HG03520 (cell line): ENCODE data around the gene NEK11.

Experiments
- ATAC-seq: cut with Tn5 transposase; IDR thresholded peaks from one replicate; pipeline ENCODE4 v1.9.1; 2021; ENCODE audit warnings: mild to moderate bottlenecking, moderate library complexity; ENCODE audit not compliant: unreplicated experiment

NEK11 gene

GRCh38 chr3:131221731-131222130, 195.1 kb downstream of the NEK11 start:
- no peak for ATAC-seq

- ATAC-seq: no peak
These were observed 195.9 kb downstream of the NEK11 start for GRCh38 chr3:131222599-131222998.

- ATAC-seq: no peak
These were observed 197.0 kb downstream of the NEK11 start for GRCh38 chr3:131223373-131224289.

- ATAC-seq: no peak
These were observed 198.3 kb downstream of the NEK11 start for GRCh38 chr3:131224886-131225550.

- ATAC-seq: no peak
These were observed 201.8 kb downstream of the NEK11 start for GRCh38 chr3:131228522-131228921.

- ATAC-seq: no peak
These were observed 205.2 kb downstream of the NEK11 start for GRCh38 chr3:131231710-131232389.

GRCh38 chr3:131232711-131233267, 206.1 kb downstream of the NEK11 start:
- ATAC-seq: no peak

GRCh38 chr3:131233900-131234668, 207.4 kb downstream of the NEK11 start:
- no peak for ATAC-seq

- ATAC-seq: no peak
These were observed 209.7 kb downstream of the NEK11 start for GRCh38 chr3:131236421-131236820.

- ATAC-seq: no peak
These were observed 211.8 kb downstream of the NEK11 start for GRCh38 chr3:131238496-131238895.

GRCh38 chr3:131239267-131239666, 212.6 kb downstream of the NEK11 start:
- no peak for ATAC-seq

- no peak for ATAC-seq
These were observed 215.5 kb downstream of the NEK11 start for GRCh38 chr3:131242201-131242600.

- ATAC-seq: no peak
These were observed 223.8 kb downstream of the NEK11 start for GRCh38 chr3:131250466-131250865.

- ATAC-seq: no peak
These were observed 233.8 kb downstream of the NEK11 start for GRCh38 chr3:131260525-131260924.

- ATAC-seq: no peak
These were observed 234.4 kb downstream of the NEK11 start for GRCh38 chr3:131261104-131261503.

GRCh38 chr3:131275556-131275955, 248.9 kb downstream of the NEK11 start:
- no peak for ATAC-seq

GRCh38 chr3:131277836-131278497, 251.3 kb downstream of the NEK11 start:
- no peak for ATAC-seq

- ATAC-seq: no peak
These were observed 252.9 kb downstream of the NEK11 start for GRCh38 chr3:131279577-131279976.

- ATAC-seq: no peak
These were observed 255.7 kb downstream of the NEK11 start for GRCh38 chr3:131282379-131282778.

GRCh38 chr3:131282967-131283366, 256.3 kb downstream of the NEK11 start:
- no peak for ATAC-seq
